ENCODE measurements around the gene ADGRA1. TPM values are rescaled to one million over a fixed set of nuclear protein-coding genes. Genes with fewer than 3 reads are reported as not detected.

The ADGRA1 gene
- total RNA-seq, 3 donors from 2014 or later (not counting 1 experiment from before 2014, with no cell fraction given): not detected

GRCh38 chr10:133094866-133095265, 7.1 kb downstream of the ADGRA1 start:
- Histone ChIP-seq H3K36me3 (ENCODE audit: control insufficient read depth, insufficient read depth, low read length) (no peaks in the 10 kb centered on the region), H3K4me3 (ENCODE audit: low read length) (no peak overlapping the region), H3K4me1 (ENCODE audit: control insufficient read depth, insufficient read depth, low read length) (peaks cover 5% of the 10 kb centered on the region), H3K27me3 (ENCODE audit: control insufficient read depth, insufficient read depth, low read length) (peaks cover 4% of the 10 kb centered on the region), H3K9me3 (ENCODE audit: control insufficient read depth, insufficient read depth, low read length) (no peaks in the 10 kb centered on the region), H3K27ac (ENCODE audit: low read length) (no peak overlapping the region)
- 83% methylated on average over 17 of the region's 17 CpGs for WGBS (ENCODE audit: insufficient coverage)
- Mint-ChIP-seq H3K27me3 (ENCODE audit: low read depth in 2 of 2) (peaks cover 0 to 6% of the 10 kb centered on the region in 2 donors), H3K27ac (no peak overlapping the region), H3K9me3 (no peaks in the 10 kb centered on the region), H3K36me3 (no peaks in the 10 kb centered on the region), H3K4me3 (no peak overlapping the region), H3K4me1 (peaks cover 0 to 6% of the 10 kb centered on the region in 2 donors)
- TF ChIP-seq CTCF (IDR thresholded peaks at IDR 0.05): no peak
- ATAC-seq: no peak
- no peak for DNase-seq
- intact Hi-C loops (cut with micrococcal nuclease): no loop called here

- Mint-ChIP-seq H3K27ac (no peak overlapping the region), H3K36me3 (no peaks in the 10 kb centered on the region), H3K27me3 (ENCODE audit: low read depth in 2 of 2) (peaks cover 0 to 6% of the 10 kb centered on the region in 2 donors), H3K4me1 (peaks cover 0 to 6% of the 10 kb centered on the region in 2 donors), H3K9me3 (no peaks in the 10 kb centered on the region), H3K4me3 (no peak overlapping the region)
- Histone ChIP-seq H3K9me3 (ENCODE audit: control insufficient read depth, insufficient read depth, low read length) (no peaks in the 10 kb centered on the region), H3K4me3 (ENCODE audit: low read length) (no peak overlapping the region), H3K27me3 (ENCODE audit: control insufficient read depth, insufficient read depth, low read length) (no peaks in the 10 kb centered on the region), H3K4me1 (ENCODE audit: control insufficient read depth, insufficient read depth, low read length) (peaks cover 4% of the 10 kb centered on the region), H3K36me3 (ENCODE audit: control insufficient read depth, insufficient read depth, low read length) (no peaks in the 10 kb centered on the region), H3K27ac (ENCODE audit: low read length) (no peak overlapping the region)
- ATAC-seq: no peak
- intact Hi-C loops (cut with micrococcal nuclease): no loop called here
- no peak for TF ChIP-seq CTCF (IDR thresholded peaks at IDR 0.05)
- DNase-seq: no peak
- WGBS (ENCODE audit: insufficient coverage): 90% methylated on average over 16 of the region's 16 CpGs
These were observed 7.9 kb downstream of the ADGRA1 start for GRCh38 chr10:133095586-133095985.

- Mint-ChIP-seq H3K4me1 (peaks cover 0 to 4% of the 10 kb centered on the region in 2 donors), H3K27ac (no peak overlapping the region), H3K27me3 (ENCODE audit: low read depth in 2 of 2) (peaks cover 4 to 9% of the 10 kb centered on the region in 2 donors), H3K36me3 (no peaks in the 10 kb centered on the region), H3K4me3 (no peak overlapping the region), H3K9me3 (no peaks in the 10 kb centered on the region)
- Histone ChIP-seq H3K36me3 (ENCODE audit: control insufficient read depth, insufficient read depth, low read length) (no peaks in the 10 kb centered on the region), H3K27ac (ENCODE audit: low read length) (no peak overlapping the region), H3K27me3 (ENCODE audit: control insufficient read depth, insufficient read depth, low read length) (peaks cover 7% of the 10 kb centered on the region), H3K4me3 (ENCODE audit: low read length) (no peak overlapping the region), H3K9me3 (ENCODE audit: control insufficient read depth, insufficient read depth, low read length) (no peaks in the 10 kb centered on the region), H3K4me1 (ENCODE audit: control insufficient read depth, insufficient read depth, low read length) (peaks cover 10% of the 10 kb centered on the region)
- TF ChIP-seq CTCF (IDR thresholded peaks at IDR 0.05): no peak
- DNase-seq (no peak), ATAC-seq (no peak)
- intact Hi-C loops (cut with micrococcal nuclease): no loop called here
- 73% methylated on average over 28 of the region's 28 CpGs for WGBS (ENCODE audit: insufficient coverage)
These were observed 9.0 kb downstream of the ADGRA1 start for GRCh38 chr10:133096616-133097269.

GRCh38 chr10:133097418-133097817, 9.7 kb downstream of the ADGRA1 start:
- H3K27me3 ChIP-seq (ENCODE audit: control insufficient read depth, insufficient read depth, low read length): peaks cover 7% of the 10 kb centered on the region
- H3K4me3 Mint-ChIP-seq: no peak overlapping the region
- DNase-seq (no peak), ATAC-seq (no peak)
- no peaks in the 10 kb centered on the region for H3K36me3 ChIP-seq (ENCODE audit: control insufficient read depth, insufficient read depth, low read length)
- H3K36me3 Mint-ChIP-seq: no peaks in the 10 kb centered on the region
- intact Hi-C loops (cut with micrococcal nuclease): no loop called here
- H3K9me3 ChIP-seq (ENCODE audit: control insufficient read depth, insufficient read depth, low read length): no peaks in the 10 kb centered on the region
- peaks cover 10% of the 10 kb centered on the region for H3K4me1 ChIP-seq (ENCODE audit: control insufficient read depth, insufficient read depth, low read length)
- no peak overlapping the region for H3K27ac Mint-ChIP-seq
- no peak for TF ChIP-seq CTCF (IDR thresholded peaks at IDR 0.05)
- no peaks in the 10 kb centered on the region for H3K9me3 Mint-ChIP-seq
- no peak overlapping the region for H3K27ac ChIP-seq (ENCODE audit: low read length)
- H3K4me1 Mint-ChIP-seq: peaks cover 0 to 6% of the 10 kb centered on the region in 2 donors
- no peak overlapping the region for H3K4me3 ChIP-seq (ENCODE audit: low read length)
- 89% methylated on average over 18 of the region's 18 CpGs for WGBS (ENCODE audit: insufficient coverage)
- peaks cover 8 to 9% of the 10 kb centered on the region in 2 donors for H3K27me3 Mint-ChIP-seq (ENCODE audit: low read depth in 2 of 2)
